GM12864 (cell line): Measurements from ENCODE around the gene CD46.
A peak's percentile ranks its signal among the peaks of the same experiment; 100 is the strongest.

ENCODE experiments used
- DNase-seq: peaks from one replicate; pipeline ENCODE4 v3.0.0-alpha.2; 2011; ENCODE audit warnings: low read depth
- H3K4me3 ChIP-seq: 2 replicates; pipeline ENCODE4 v1.5.1; 2011; ENCODE audit warnings: mild to moderate bottlenecking, low read depth, low read length, control low read depth
- CTCF ChIP-seq: IDR thresholded peaks from 2 replicates; pipeline ENCODE4 v1.5.1; 2011; ENCODE audit warnings: low read depth, mild to moderate bottlenecking, moderate library complexity, low read length, control low read depth, inconsistent platforms; ENCODE audit errors: missing control alignments

The CD46 gene

DNA sequence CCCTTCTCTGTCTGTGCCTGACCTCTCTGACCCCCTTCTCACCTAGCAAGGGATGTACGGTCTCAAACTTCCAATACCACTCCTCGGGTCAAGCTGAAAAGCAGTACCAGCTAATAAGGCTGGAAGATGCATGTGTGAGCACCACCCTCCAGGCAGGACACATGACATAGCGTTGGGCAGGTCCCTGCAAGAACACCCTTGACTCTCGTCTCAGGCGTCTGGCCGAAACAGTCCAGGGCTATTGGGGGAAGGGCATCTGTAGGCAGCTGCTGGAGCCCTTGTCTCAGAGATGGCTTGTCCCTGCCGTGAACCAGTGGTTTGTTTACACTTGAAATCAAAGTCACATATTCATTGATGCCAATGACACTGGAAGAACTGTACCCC, 56.5 kb downstream of the CD46 start:
- DNase-seq: no peak
- no peak for TF ChIP-seq CTCF
- H3K4me3 ChIP-seq: no peak overlapping the region

DNA sequence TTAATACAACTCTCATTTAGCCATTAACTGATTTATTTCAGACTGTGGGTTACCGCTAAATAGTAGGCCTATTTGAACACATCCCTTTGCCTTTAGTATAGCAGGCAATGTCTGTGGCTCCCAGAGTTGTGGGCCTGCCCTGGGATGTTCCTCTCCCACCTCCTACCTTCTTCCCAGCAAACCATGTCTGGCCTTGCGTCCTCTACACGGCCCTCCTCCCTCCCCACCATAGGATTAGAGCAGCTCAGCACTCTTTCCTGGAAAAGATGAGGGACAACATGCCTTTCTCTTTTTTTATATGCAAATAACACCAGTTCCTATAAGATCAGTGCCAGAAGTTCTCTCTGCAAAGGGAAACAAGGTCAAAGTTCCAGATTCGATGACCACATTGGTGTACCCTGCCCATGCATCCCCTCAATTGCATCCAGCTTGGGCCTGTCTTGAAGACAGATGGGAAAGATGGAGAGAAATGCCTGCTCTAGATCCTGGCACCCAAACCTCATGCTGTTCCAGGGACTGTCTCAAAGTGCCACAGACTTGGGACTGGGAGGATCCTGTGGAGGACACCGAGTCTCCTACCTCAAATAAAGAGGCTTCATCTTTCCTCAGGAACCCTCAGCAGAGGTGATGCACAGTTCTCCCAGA, 57.2 kb downstream of the CD46 start:
- DNase-seq: no peak
- TF ChIP-seq CTCF: no peak
- H3K4me3 ChIP-seq: no peak overlapping the region

- TF ChIP-seq CTCF: no peak
- no peak overlapping the region for H3K4me3 ChIP-seq
- DNase-seq: no peak
Observed at GRCh38 chr1:207810173-207810572, 58.3 kb downstream of the CD46 start.

GRCh38 chr1:207810606-207811295, 58.9 kb downstream of the CD46 start:
- H3K4me3 ChIP-seq: no peak overlapping the region
- DNase-seq: no peak
- no peak for TF ChIP-seq CTCF

DNA sequence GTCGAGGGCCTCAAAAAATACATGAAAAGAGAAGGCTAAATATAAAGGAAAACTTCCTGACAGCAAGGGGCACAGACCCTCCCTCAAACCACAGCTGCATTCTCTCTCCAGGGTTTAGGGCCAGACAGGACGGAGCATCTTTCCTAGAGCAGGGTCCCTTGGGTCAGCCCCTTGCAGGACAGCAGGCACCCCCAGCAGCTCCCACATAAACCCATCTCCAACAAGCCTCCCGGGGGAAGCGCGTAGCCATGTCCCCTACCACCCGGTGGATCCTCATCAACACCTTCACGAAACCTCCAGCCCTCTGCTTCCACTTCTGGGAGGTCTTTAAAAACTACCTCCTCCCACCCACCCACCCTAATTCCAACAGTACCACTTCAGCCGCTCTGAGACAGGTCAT, 59.5 kb downstream of the CD46 start:
- H3K4me3 ChIP-seq: no peak overlapping the region
- no peak for TF ChIP-seq CTCF
- DNase-seq: no peak

DNA sequence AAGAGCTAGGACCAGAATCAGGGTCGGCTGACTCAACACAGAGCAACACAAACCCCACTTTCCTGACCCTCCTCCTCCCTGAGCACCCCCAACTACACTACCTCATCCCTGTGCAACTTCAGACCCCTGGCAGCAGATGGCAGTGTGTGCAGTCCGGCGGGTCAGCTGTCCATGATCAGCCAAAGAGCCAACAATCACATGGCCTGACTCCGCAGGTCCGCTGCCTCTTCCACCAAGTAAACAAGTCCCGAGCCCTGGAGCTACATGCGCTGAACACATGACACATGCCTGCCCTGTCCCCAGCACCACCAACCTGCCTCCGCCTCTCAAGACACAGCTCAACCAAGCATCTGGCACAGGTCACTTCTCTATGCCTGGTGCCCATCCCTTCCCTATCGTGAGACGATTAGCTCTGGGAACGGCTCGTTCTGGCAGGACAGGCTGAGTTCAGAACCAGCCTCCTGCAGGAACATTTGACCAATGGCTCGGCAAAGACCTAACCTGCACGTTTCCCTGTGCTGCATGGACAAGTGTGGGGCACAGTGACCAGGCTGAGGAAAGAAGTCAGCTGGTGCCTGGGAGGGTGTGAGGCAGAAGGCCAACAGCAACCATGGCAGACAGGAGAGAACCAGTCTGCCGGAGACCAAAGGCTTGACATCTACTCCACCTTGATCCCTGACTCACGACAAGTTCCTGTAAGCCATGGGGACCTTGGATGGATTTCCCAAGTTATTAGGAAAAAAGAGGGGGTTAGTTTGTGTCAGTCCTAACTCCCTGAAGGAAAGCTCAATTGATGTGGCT, 60.3 kb downstream of the CD46 start:
- TF ChIP-seq CTCF: peak; percentile 52
- DNase-seq: no peak
- no peak overlapping the region for H3K4me3 ChIP-seq
